Hypothalamus (tissue), 51 donors: ENCODE measurements around the gene CTBP2.

ENCODE experiments used
- DNase-seq, 51 donors: peaks; one replicate each; lab custom pipeline; 2025; lab: John Stamatoyannopoulos, UW

The CTBP2 gene

DNA sequence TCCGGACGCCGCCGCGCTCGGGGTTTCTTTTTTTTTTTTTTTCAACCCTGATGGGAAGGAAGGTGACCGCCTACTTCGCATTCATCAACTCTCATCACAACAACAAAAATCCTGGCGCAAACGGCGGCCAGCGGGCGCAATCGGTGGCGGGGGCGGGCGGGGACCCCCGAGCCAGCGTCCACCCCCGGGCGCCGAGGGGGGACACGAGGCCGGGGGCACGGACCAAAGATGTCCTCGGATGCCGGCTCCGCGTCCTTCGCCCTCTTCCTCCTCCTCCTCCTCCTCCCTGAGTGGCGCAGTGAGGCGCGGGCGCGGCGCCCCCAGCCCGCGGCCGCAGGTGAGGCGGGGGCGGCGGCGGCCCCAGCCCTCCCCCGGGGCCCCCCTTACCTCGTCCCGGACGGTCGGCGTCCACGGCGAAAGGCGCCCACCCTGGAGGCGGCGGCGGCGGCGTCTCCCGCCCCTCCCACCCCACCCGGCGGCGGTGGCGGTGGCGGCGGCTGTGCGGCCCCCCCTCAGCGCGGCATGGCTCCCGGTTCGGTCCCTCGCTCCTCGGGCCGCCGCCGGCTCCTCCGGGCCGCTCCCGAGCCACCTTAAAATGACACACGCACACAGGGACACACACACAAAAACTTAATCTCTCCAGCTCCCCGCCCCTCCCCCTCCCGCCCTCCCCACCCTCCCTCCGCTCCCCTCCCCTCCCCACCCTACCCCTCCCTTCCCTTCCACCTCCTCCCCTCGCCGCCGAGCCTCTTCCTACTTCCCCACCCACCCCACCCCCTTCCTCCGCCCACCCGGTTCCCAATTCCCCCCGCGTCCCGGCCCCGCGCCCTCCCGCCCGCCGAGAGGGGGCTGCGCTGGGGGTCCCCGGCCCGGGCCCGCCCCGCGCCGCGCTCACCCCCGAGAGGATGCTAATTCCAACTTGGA, at the start of gene CTBP2:
TSS of gene CTBP2 (minus strand) at position 632 of the 924 bp plus-strand sequence.
- DNase-seq: peak in 30 of 51 donors; percentile 25 to 73 (median 54)

DNA sequence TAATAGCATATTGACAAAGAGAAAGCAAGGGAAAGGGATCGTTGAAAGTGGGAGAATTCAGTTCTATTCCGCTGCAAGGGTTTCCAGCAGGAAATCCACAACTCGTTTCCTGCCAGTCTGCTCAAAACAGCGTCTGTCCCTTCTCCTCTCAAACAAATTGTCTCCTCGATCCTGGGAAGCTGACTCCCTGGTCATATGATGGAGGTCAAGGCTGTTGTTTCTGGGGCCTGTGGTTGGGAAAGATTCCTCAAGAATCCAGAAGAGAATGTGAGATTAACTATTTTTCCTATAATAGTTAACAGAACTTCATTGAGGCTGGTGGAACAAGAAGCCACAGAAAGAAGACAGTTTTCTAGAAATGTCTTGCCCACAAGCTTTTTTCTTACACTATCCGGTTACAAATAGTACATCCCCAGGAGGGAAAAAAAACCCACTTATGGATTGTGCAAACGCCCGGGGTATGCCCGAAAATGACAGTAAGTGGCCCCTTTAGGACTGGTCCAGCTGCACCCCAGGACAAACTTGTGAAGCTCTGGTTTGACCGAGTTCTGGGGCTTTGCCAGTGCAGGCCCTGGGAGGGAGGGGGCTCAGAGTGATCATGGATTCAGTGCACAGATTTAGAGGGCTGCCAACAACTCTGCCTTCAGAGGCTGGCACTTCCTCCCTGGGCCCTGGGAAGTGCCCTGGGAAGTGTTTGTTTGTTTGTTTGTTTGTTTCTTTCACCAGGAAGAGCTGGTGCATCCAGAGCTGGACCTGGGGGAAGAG, 49.4 kb upstream of the CTBP2 start:
- DNase-seq: peak in 25 of 51 donors; percentile 2 to 70 (median 31)

DNA sequence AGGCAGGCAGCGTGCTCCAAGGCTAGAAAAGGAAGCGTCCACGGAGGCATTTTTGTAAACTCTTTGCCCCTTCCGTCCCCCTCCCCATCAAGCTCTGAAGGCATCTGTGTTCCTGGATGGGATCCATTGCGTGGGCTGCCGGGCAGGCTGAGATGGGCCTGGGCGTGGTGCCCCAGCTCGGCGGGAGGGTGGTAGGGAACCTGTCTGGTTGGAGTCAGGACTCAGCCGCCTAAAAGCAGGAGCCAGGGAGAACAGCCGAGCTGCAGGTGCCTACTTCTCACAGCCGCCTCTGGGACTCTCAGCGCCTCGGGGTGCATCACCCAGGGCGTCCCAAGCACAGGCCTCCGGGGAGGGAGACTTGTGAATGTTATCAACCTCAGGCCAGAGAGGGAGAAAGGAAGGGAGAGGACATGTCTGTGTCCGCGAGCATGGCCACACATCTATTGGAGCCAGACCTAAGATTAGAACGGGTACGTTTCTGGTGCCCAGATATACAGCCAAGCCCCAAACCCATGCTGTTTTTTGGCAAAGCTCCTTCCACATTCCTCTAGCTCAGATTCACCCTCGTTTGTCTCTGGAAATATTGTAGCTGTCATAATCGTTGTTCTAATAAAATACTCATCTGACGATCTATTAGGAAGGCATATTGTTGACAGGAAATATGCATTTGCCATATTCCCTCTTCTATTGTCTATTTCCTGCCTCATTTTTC, 48.6 kb upstream of the CTBP2 start:
- DNase-seq: peak in 1 of 51 donors; percentile 5

DNA sequence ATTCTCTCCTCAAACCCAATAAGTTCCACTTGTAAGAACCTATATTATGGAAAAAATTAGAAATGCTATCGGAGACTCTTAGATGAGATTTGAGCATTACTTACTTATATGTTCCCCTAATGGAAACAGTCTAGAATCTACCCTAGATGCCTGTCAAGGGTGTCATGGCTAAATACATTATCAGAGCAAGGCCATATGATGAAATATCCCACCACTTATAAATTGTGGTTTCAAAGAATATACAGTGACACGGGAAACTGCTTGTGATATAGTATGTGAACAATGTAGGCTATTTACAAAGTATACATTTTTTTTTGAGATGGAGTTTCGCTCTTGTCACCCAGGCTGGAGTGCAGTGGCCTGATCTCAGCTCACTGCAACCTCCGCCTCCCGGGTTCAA, 46.3 kb upstream of the CTBP2 start:
- DNase-seq: no peak

DNA sequence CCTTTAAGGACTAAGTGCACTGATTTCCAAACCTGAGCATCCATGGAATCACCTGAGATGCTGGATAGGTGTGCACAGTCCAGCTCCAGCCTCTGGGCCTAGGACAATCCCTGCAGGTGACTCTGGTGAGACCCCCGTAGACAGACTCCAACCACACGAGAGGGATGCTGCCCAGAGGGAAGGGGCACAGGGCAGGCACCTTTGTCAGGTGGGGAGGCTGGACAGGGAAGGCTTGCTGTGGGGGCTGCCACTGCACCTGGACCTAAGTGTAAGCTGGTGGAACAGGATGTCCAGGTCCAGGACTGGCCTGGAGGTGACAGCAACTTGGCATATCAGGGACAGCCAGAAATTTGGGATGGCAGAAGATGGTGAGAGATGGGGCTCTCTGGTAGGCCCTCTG, 45.1 kb upstream of the CTBP2 start:
- DNase-seq: no peak

DNA sequence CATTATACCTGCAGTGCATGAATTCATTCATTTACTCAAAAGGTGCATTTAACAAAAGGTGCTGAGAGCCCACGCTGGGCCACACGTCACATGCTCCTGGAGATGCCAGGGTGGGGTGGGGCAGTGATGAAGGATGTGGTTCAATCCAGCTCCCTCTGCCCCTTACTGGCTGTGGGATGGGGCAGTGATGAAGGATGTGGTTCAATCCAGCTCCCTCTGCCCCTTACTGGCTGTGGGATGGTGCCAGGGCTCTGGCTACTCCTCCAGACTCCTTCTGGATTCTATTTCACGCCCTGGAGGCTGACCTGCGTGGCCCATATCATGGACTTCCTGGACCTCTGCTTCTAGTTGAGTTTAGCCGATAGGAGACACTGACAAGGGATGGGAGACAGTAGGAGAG, 44.0 kb upstream of the CTBP2 start:
- no peak for DNase-seq

DNA sequence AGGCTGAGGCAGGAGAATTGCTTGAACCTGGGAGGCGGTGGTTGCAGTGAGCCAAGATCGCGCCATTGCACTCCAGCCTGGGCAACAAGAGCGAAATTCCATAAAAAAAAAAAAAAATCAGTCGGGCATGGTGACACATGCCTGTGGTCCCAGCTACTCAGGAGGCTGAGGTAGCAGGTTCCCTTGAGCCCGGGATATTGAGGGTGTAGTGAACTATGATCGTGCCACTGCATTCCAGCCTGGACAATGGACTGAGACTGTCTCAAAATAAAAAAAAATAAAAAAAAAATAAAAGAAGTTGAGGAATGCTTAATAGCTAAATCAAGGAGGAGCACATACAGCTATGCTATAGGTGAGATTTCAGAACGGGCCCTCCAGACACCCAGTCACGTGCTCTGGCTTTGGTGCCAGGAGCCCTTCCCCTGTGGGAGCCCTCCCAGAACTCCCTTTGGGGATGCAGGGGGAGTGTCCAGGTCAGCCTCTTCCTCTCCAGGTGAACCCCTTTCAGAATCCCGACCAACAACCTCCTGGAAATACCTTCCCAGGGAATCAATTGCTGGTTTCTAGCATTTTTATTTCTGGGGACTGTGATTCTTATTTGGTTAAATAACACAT, 42.9 kb upstream of the CTBP2 start:
- DNase-seq: no peak

DNA sequence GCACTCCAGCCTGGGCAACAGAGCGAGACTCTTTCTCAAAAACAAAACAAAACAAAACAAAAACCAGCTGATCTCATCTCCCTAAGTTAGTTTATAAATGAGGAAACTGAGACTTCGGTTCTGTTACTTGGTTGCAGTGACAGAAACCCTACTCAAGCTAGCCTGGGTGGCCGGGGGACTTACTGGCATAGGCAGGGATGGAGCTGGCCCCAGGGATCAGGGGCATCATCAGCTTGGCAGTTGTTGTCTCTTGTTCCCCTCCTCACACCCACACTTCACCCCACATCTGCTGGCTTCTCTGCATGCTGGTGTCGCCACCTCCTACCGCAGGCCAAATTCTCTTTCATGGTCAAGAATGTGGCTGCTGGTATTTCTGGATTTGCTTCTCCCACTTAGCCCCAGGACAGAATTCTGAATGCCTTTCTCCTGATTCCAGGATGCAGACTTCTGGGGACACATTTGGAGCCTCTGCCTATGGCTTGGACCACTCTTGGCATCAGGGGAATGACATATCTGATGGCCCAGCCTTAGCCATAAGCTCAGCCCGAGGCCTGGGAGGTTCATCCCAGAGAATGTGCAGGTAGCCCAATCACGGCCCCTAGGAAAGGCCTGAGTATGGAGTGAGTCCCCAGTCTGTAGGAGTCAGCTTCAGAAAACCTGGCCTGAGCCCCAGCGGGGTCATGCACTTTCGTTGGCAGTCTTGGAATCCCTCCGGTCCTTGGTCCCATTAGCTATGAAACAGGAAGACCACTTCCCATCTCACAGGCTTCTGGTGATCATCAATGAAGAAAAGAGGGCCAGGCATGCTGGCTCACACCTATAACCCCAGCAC, 41.6 kb upstream of the CTBP2 start:
- no peak for DNase-seq

DNA sequence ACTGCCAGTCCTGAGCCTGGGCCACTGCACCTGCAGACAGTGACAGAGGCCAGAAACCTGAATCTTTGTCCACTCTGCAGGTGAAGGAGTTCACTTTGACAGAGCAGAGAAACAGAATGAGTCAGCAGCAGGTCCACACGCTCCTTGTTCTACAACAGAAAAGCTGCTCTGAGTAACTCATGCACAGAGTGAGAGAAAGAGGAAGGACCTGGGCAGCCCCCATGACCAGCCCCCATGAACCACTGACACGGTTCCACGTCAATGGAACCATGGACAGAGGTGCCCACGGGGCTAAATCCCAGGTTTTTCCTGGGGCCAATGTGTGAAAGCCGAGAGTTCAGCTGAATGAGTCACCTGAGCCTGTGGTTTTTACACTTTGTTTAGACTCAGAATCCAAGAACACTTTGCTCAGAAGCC, 40.8 kb upstream of the CTBP2 start:
- no peak for DNase-seq

DNA sequence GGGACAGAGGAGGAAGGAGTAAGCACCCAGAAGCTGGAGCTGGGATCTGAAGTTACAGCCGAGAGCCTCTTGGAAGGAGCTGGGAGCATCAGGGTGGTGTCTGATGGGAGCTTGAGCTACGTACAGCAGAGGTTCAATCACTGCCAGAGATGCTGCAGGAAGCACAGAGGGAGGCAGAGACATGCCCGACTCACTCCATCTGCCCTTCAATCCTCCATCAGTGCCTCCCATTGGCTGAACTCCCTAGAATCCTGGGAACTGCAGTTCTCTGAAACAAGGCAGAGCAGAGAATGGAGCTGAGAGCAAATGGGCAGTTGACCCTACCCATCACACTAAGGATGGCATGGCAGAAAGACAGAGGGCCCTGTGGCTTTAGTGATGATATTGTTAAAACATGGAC, 40.0 kb upstream of the CTBP2 start:
- DNase-seq: no peak

DNA sequence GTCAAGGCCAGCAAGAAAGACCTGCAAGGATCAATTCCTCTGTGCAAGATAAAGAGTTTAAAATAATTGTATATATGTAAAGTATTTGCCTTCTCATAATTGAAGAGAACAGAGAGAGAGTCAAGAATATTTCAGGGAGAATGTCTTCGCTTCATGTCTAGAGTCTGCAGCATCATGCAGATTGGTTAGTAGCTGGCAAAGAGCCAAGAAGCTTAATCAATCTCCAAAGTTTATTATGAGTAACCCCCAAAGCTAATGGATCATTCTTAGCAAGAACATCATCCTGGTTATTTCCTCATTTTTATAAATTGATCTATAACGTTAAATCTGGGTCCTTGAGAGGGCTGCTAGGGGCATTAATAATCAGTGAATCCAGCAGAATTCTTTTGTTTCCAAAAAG, 38.9 kb upstream of the CTBP2 start:
- no peak for DNase-seq

DNA sequence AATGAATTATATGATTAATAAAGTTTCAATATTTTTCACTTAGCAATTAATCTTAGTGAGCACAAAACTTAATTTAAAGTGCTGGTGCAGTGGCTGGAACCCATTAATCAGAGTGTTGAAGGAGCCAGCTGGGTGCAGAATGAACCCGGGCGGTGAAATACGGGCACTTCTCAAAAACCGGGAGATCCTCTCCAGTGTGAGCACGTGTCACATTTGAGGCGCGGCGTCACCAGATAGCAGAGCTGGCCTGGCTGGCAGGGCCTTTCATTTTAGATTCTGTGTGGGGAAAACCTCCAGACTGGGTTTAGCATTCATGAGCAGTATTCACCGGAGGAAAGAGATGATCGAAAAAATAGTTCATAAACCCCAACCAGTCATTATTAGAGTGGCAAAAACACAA, 34.5 kb upstream of the CTBP2 start:
- no peak for DNase-seq

DNA sequence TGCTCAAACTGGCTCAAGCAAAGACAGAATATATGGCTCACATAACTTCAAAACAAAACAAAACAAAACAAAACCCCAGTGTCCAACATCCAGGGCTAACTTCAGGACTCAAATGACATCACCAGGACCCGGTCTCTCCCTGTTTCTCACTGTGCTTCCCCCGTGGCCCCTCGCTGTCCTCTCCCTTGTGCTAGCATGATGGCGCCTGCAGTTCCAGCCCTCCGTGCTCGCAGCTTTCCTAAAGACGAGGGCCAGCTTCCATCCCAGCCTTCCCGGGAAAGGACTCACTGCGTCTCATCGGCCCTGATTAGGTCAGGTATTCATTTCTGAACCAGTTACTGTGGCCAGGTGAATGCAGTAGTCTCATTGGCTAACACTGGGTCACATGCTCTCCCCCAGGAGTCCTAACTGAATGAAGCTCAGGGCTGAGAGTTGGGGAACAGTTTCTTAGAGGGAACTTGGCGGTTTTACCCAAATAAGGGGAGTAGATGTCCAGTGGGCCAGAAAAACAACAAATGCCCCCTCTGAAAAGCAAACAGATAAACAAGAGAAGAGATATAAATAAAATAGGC, 33.0 kb upstream of the CTBP2 start:
- DNase-seq: no peak

DNA sequence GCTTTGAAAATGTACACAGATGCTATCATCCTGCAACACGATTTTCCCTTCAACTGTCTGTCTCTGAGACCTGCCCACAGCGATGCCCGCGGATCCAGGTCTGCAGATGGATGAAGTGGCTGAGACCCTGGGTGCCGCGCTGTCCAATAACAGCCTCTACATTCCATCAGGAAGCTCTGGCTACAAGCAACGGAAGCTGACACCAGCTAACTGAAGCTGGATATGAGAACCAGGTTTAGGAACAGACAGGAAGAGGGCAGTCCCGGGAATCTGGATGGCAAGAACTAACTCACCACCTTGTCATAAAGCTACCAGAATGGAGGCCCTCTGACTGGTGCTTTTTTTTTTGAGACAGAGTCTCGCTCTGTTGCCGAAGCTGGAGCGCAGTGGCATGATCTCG, 32.3 kb upstream of the CTBP2 start:
- no peak for DNase-seq

DNA sequence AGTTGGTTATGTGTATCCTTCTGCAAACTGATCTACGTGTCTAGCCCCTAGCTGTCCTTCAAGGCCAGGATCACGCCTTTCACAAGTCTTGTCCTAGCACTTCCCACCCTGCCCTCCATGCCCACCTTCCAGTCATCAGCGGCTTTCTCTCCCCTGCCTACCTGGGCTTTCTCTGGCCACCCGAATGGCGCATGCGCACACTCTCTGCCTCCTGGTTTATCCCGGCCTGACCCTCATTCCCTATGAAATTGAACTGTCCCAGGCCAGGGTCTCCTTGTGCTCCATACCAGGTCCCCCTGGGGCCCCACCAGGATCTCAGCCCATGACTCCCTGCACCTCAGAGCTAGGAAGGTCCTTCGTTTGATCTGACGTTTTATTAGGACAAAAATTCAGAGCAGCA, 31.6 kb upstream of the CTBP2 start:
- DNase-seq: no peak

DNA sequence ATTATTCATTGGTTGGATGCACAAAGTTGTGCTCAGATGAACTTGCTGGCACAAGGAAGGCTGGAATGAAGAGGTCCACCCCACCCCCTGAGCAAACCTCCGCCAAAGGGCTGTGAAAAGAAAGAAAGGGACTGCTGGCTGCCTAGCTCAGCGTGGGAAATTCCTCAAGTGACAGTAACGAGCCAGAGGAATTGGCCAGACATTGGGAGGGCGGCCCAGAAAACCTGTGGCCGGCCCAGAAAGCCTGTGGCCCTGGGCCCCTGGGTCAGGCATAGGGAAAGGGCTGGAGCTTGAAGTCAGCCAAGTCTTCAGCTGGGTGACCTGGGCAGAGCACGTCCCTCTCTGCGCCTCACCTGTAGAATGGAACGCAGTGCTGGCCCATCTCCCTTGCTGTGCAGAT, 30.6 kb upstream of the CTBP2 start:
- peak in 22 of 51 donors; percentile 6 to 70 (median 39) for DNase-seq

DNA sequence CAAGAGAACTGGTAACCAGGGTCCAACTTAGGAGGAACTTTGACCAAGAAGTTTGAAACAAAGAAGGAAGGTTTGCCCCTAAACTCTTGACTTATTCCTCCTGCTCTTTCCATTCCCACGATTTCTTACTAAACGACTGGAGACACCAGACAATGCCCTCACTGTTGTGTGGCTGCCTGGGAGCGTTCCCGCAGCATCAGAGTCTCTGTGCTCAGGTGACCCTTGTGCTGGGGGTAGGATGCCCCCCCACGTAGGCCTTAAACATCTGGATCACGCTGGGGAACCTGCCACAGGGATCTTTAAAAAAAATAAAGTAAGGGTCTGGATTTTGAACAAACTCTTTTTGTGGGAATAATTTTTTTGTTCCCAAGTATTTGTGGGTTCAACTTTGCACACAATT, 30.1 kb upstream of the CTBP2 start:
- DNase-seq: peak in 3 of 51 donors; percentile 1 to 18 (median 2)

DNA sequence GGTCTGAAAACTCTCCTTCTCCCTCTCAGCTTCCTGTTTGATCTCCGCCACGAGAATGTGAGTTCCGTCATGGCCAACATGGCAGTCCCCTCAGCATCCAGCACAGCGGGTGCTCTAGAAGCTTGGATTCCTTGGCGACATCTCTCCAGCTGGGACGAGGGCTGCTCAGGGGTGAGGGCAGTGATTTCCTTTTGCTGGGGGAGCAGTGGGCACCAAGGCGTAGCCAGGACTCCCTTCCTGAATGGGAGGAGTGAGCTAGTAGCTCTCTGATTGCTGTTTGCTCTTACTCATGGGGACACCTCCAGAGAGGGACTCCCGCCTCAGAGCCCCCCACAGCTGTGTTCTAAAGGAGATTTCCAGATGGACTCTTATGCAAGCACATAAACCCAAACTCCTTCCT, 28.8 kb upstream of the CTBP2 start:
- DNase-seq: no peak
